Measurements from ENCODE around the gene RETSAT. TPM values are rescaled to one million over a fixed set of nuclear protein-coding genes. Genes with fewer than 3 reads are reported as not detected.

The RETSAT gene
- total RNA-seq, result 48.0 and 59.0 TPM in 2 replicates

GRCh38 chr2:85354286-85355072, at the start of gene RETSAT, which contains the start of gene ELMOD3:
TSS of gene RETSAT (minus strand) at chr2:85354528. CDS start at chr2:85354507, 21 bp downstream.
TSS of gene ELMOD3 (plus strand) at chr2:85354769. CDS start at chr2:85357199, 2,430 bp downstream.

GRCh38 chr2:85327822-85328617, 26.3 kb downstream of the RETSAT start, which contains the start of gene TGOLN2:
TSS of gene TGOLN2 (minus strand) at chr2:85327989. CDS start at chr2:85327962, 27 bp downstream.

Small RNA genes within 50 kb of the gene (small RNA-seq; reads per million reads assigned to genes)
- gene AC062037.1 (not detected), gene AC062037.2 (not detected), gene RF00019 (not detected), gene RN7SL113P (not detected)

Other genes starting within 250 kb of the RETSAT start
- 6.1 and 6.9 TPM in 2 replicates for gene TCF7L1, start 221.1 kb downstream of the RETSAT start, total RNA-seq
- gene TGOLN2, start 26.5 kb downstream of the RETSAT start, total RNA-seq, result 127 and 140 TPM in 2 replicates
- 14.5 and 20.4 TPM in 2 replicates for gene ELMOD3, start 241 bp upstream of the RETSAT start, total RNA-seq
- gene CAPG, start 55.8 kb upstream of the RETSAT start, total RNA-seq, result 288 and 312 TPM in 2 replicates
- 0.43 TPM in 1 of 2 replicates, not detected in the other for gene SH2D6, start 64.2 kb upstream of the RETSAT start, total RNA-seq
- 247 and 327 TPM in 2 replicates for gene MAT2A, start 184.6 kb upstream of the RETSAT start, total RNA-seq
- gene GGCX, start 207.0 kb upstream of the RETSAT start, total RNA-seq, result 44.4 and 55.5 TPM in 2 replicates
- gene VAMP8, start 223.1 kb upstream of the RETSAT start, total RNA-seq, result 9.9 and 12.4 TPM in 2 replicates
- gene VAMP5, start 229.9 kb upstream of the RETSAT start, total RNA-seq, result 30.2 and 35.7 TPM in 2 replicates
- gene RNF181, start 241.2 kb upstream of the RETSAT start, total RNA-seq, result 133 and 175 TPM in 2 replicates
- gene TMEM150A, start 248.2 kb upstream of the RETSAT start, total RNA-seq, result 8.1 and 9.4 TPM in 2 replicates

Data from articular chondrocyte of knee joint (primary cell).